Uterus (tissue), 4 donors: Measurements from ENCODE around the gene PURA. TPM values are rescaled to one million over a fixed set of nuclear protein-coding genes. Genes with fewer than 3 reads are reported as not detected.

ENCODE experiments used
- total RNA-seq, 4 donors: library from RNA; depleted of rRNA in 3 of 4; stranded (reverse); fragments of >200 nt in 3 of 4; gene quantifications; one replicate each; pipeline versions ENCODE4 v1.1.0 to v1.2.4, GENCODE V29; 2014 to 2023
- donor health status: DM: yes; HTN: yes; CAD: no.

The PURA gene
- total RNA-seq, 4 donors from 2014 or later: 16.1 to 48.9 (median 22.2) TPM

Other genes starting within 250 kb of the PURA start
- 10 to 100 TPM in 1 of 4 donors, 1 to 10 TPM in 2, not detected in 1; 2.5 to 21.2 (median 4.5) TPM for gene NRG2, start 70.8 kb upstream of the PURA start, total RNA-seq
- gene IGIP, start 11.8 kb downstream of the PURA start, total RNA-seq: 10 to 100 TPM; 17.8 to 33.5 (median 31.2) TPM
- gene CYSTM1, start 61.1 kb downstream of the PURA start, total RNA-seq: 10 to 100 TPM in 3 of 4 donors, 1 to 10 TPM in 1; 4.4 to 76.8 (median 45.3) TPM
- 100 to 1,000 TPM in 1 of 4 donors, 10 to 100 TPM in 3; 42.7 to 102 (median 70.9) TPM for gene PFDN1, start 189.0 kb downstream of the PURA start, total RNA-seq
- 10 to 100 TPM in 2 of 4 donors, 1 to 10 TPM in 1, under 1 TPM in 1; 0.77 to 24.4 (median 8.4) TPM for gene HBEGF, start 232.5 kb downstream of the PURA start, total RNA-seq
- under 1 TPM in 1 of 4 donors, not detected in 3; 0.12 TPM for gene SLC4A9, start 246.1 kb downstream of the PURA start, total RNA-seq